ENCODE data around the gene SLC16A12.
"Not testable (repeated sequence)": the region's sequence is repeated elsewhere in the genome, so short reads cannot be mapped to it uniquely, and the experiment has no call there.

Gene SLC16A12

DNA sequence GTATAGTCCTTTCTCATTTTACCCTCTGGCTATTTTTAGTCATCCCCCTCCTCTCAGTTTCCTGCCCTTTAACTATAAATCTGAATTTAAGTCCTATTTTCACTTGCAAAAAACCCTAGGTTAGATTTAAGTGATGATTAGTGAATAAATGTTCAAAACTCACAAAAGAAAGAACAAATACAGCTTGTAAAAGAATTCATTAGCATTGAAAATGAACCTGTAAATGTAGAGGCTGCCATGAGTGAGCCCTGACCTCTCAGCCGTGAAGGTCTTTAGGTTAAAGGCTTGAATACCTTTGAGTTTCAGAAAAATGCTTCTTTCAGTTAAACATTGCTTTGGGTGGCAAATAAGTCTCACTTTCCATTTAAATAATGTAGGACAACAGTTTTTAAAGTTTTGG, 2.0 kb upstream of the SLC16A12 start:
- ChIA-PET CTCF (no interaction called here), POLR2A (ENCODE audit: low non-redundant PET) (no interaction called here)
- DNase-seq (ENCODE audit: low spot score) = no peak
- no peak overlapping the region for H3K27ac ChIP-seq
- TF ChIP-seq CTCF (conservative IDR thresholded peaks at IDR 0.05; ENCODE audit: low read depth) = no peak

GRCh38 chr10:89536013-89536354, 590 bp upstream of the SLC16A12 start:
- no peak for TF ChIP-seq CTCF (conservative IDR thresholded peaks at IDR 0.05; ENCODE audit: low read depth)
- no peak for DNase-seq (ENCODE audit: low spot score)
- H3K27ac ChIP-seq = 0 out of 2 replicates have a peak overlapping the region, but pooled peaks have one; percentile 8
- POLR2A ChIA-PET (ENCODE audit: low non-redundant PET) = no interaction called here
- CTCF ChIA-PET = interaction anchor here (0.5 to 0.6 kb wide), 2 partner anchors 17 to 47 kb away, joined by 3 to 5 read pairs; no protein-coding TSS in a partner anchor

DNA sequence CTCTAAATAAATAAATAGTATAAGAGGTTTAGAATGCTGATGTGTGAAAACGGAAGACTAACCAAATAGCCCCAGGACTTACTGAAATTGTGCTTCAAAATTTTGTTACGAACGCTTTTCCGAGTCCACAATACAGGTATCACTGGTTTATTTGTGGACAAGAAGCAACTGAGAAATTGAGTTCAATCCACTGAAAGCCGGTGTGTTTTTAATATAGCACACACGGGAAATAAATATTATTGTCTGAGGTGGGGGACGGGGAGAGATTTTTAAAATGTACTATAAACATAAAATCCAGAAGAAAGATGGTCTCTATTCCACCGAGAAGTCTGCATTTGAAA, 598 bp downstream of the SLC16A12 start:
- ChIA-PET POLR2A (ENCODE audit: low non-redundant PET) (no interaction called here), CTCF (no interaction called here)
- no peak for DNase-seq (ENCODE audit: low spot score)
- no peak overlapping the region for H3K27ac ChIP-seq
- TF ChIP-seq CTCF (conservative IDR thresholded peaks at IDR 0.05; ENCODE audit: low read depth) = no peak

DNA sequence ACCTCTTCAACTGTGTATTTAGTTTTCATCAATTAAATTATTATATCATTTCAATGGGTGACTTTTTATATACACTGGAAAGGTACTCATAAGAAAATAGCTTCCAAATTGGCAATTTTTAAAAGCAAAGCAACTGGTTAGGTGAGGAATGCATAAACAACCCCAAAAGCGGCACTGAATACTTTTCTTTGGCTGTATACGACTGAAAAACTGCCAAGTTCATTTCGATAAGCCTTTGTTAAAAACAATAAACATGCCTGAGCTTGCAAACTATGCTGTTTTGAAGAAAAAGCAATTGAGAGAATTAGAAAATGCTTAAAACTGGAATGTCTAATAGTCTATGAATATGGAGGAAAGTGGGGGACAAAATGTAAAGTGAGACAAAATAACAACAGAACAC, 2.9 kb downstream of the SLC16A12 start:
- DNase-seq (ENCODE audit: low spot score) = no peak
- no peak for TF ChIP-seq CTCF (conservative IDR thresholded peaks at IDR 0.05; ENCODE audit: low read depth)
- POLR2A ChIA-PET (ENCODE audit: low non-redundant PET) = interaction anchor here (0.7 kb wide), 1 partner anchor 93 kb away, joined by 3 read pairs; no protein-coding TSS in a partner anchor
- no peak overlapping the region for H3K27ac ChIP-seq
- CTCF ChIA-PET = interaction anchor here (0.7 to 0.9 kb wide), 2 partner anchors 66 to 94 kb away, joined by 3 to 4 read pairs; no protein-coding TSS in a partner anchor

- ChIA-PET CTCF (interaction anchor here (0.6 kb wide), 2 partner anchors 41 to 954 kb away, joined by 3 to 4 read pairs; no protein-coding TSS in a partner anchor), POLR2A (ENCODE audit: low non-redundant PET) (no interaction called here)
- no peak for TF ChIP-seq CTCF (conservative IDR thresholded peaks at IDR 0.05; ENCODE audit: low read depth)
- DNase-seq (ENCODE audit: low spot score) = no peak
- no peak overlapping the region for H3K27ac ChIP-seq
Observed at GRCh38 chr10:89531359-89531758, 4.0 kb downstream of the SLC16A12 start.

DNA sequence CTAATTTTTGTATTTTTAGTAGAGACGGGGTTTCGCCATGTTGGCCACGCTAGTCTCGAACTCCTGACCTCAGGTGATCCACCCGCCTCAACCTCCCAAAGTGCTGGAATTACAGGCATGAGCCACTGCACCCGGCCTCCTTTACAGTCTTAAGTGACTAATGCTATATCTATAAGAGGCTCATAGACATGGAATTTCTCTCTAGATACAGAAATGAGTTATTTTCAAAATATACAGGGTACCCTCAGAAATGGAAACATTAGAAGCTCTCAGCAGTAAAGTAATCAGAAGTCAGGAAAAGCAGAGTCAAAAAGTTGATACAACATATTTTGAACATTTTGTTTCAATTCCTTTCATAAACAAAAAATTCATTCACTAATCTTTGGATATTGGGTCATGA, 5.7 kb downstream of the SLC16A12 start:
- H3K27ac ChIP-seq; POLR2A ChIA-PET (ENCODE audit: low non-redundant PET); DNase-seq (ENCODE audit: low spot score): not testable (repeated sequence)
- CTCF ChIA-PET = interaction anchor here (0.9 kb wide), 1 partner anchor 41 kb away, joined by 3 read pairs; no protein-coding TSS in a partner anchor

DNA sequence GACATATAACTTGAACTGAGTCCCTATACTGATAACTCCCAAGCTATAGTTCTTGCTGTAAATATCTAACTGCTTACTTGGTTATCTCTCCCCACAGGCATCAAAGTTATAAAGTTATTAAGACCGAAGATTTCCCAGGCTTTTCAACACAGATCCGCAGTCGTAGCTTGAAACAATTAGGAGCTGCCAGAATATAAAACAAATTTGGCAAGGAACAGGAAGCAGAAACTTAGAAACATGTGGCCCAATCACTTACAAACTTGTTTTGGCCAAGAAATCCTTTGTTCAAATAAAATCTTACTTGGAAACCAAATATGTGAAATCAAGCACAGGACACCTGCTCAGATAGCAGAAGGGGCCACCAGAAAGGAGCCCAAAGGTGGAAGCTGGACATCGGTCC, 9.0 kb downstream of the SLC16A12 start:
- no peak for TF ChIP-seq CTCF (conservative IDR thresholded peaks at IDR 0.05; ENCODE audit: low read depth)
- ChIA-PET CTCF (interaction anchor here (0.7 kb wide), 1 partner anchor 260 kb away, joined by 5 read pairs; no protein-coding TSS in a partner anchor), POLR2A (ENCODE audit: low non-redundant PET) (no interaction called here)
- DNase-seq (ENCODE audit: low spot score) = no peak
- H3K27ac ChIP-seq = no peak overlapping the region

Measured in RWPE1 (cell line).